Measurements from ENCODE around the gene PTPRM. TPM values are rescaled to one million over a fixed set of nuclear protein-coding genes. Genes with fewer than 3 reads are reported as not detected.

PTPRM gene
- total RNA-seq, 2 experiments from 2014 or later: 2.1 to 3.0 TPM

GRCh38 chr18:7918701-7919100 is 351.6 kb downstream of the PTPRM start:
- H3K27ac Mint-ChIP-seq: no peak overlapping the region
- intact Hi-C loops (cut with micrococcal nuclease): no loop called here
- H3K4me3 Mint-ChIP-seq: no peak overlapping the region
- H3K9me3 Mint-ChIP-seq: peaks cover 8% of the 10 kb centered on the region
- ATAC-seq (no peak), DNase-seq (no peak)
- no peaks in the 10 kb centered on the region for H3K36me3 Mint-ChIP-seq (ENCODE audit: low read depth)
- H3K4me1 Mint-ChIP-seq (ENCODE audit: low read depth): no peaks in the 10 kb centered on the region
- ChIA-PET POLR2A (no interaction called here), CTCF (no interaction called here)
- TF ChIP-seq CTCF (IDR thresholded peaks at IDR 0.05): no peak
- no peaks in the 10 kb centered on the region for H3K27me3 Mint-ChIP-seq

GRCh38 chr18:7919565-7919964 is 352.4 kb downstream of the PTPRM start:
- no peak for DNase-seq
- CTCF ChIA-PET: no interaction called here
- Mint-ChIP-seq H3K27ac (no peak overlapping the region), H3K27me3 (no peaks in the 10 kb centered on the region), H3K36me3 (ENCODE audit: low read depth) (no peaks in the 10 kb centered on the region), H3K4me3 (no peak overlapping the region), H3K9me3 (peaks cover 8% of the 10 kb centered on the region), H3K4me1 (ENCODE audit: low read depth) (no peaks in the 10 kb centered on the region)
- no peak for ATAC-seq
- TF ChIP-seq CTCF (IDR thresholded peaks at IDR 0.05): no peak
- POLR2A ChIA-PET: no interaction called here
- intact Hi-C loops (cut with micrococcal nuclease): no loop called here

- H3K4me3 Mint-ChIP-seq: no peak overlapping the region
- POLR2A ChIA-PET: no interaction called here
- no peak for DNase-seq
- TF ChIP-seq CTCF (IDR thresholded peaks at IDR 0.05): no peak
- no peak for ATAC-seq
- no peaks in the 10 kb centered on the region for H3K36me3 Mint-ChIP-seq (ENCODE audit: low read depth)
- H3K27me3 Mint-ChIP-seq: no peaks in the 10 kb centered on the region
- peaks cover 8% of the 10 kb centered on the region for H3K9me3 Mint-ChIP-seq
- CTCF ChIA-PET: no interaction called here
- H3K4me1 Mint-ChIP-seq (ENCODE audit: low read depth): no peaks in the 10 kb centered on the region
- no peak overlapping the region for H3K27ac Mint-ChIP-seq
- intact Hi-C loops (cut with micrococcal nuclease): no loop called here
Measured at GRCh38 chr18:7921938-7922587, 354.9 kb downstream of the PTPRM start.

GRCh38 chr18:7923105-7923504 is 356.0 kb downstream of the PTPRM start:
- DNase-seq: no peak
- no peaks in the 10 kb centered on the region for H3K36me3 Mint-ChIP-seq (ENCODE audit: low read depth)
- H3K4me3 Mint-ChIP-seq: no peak overlapping the region
- no peak for ATAC-seq
- H3K27ac Mint-ChIP-seq: no peak overlapping the region
- POLR2A ChIA-PET: no interaction called here
- H3K4me1 Mint-ChIP-seq (ENCODE audit: low read depth): no peaks in the 10 kb centered on the region
- intact Hi-C loops (cut with micrococcal nuclease): no loop called here
- H3K9me3 Mint-ChIP-seq: peaks cover 8% of the 10 kb centered on the region
- no peaks in the 10 kb centered on the region for H3K27me3 Mint-ChIP-seq
- CTCF ChIA-PET: no interaction called here
- TF ChIP-seq CTCF (IDR thresholded peaks at IDR 0.05): no peak

- ChIA-PET CTCF (no interaction called here), POLR2A (no interaction called here)
- Mint-ChIP-seq H3K36me3 (ENCODE audit: low read depth) (no peaks in the 10 kb centered on the region), H3K27me3 (no peaks in the 10 kb centered on the region), H3K27ac (no peak overlapping the region), H3K4me1 (ENCODE audit: low read depth) (no peaks in the 10 kb centered on the region), H3K9me3 (peaks cover 4% of the 10 kb centered on the region), H3K4me3 (no peak overlapping the region)
- ATAC-seq (no peak), DNase-seq (no peak)
- TF ChIP-seq CTCF (IDR thresholded peaks at IDR 0.05): no peak
- intact Hi-C loops (cut with micrococcal nuclease): no loop called here
Measured at GRCh38 chr18:7924616-7925015, 357.5 kb downstream of the PTPRM start.

Measured in activated CD8-positive, alpha-beta T cell treated with anti-CD3 and anti-CD28 coated beads for 36 hours (primary cell).